ENCODE data around the gene PLXNA2.

DNA sequence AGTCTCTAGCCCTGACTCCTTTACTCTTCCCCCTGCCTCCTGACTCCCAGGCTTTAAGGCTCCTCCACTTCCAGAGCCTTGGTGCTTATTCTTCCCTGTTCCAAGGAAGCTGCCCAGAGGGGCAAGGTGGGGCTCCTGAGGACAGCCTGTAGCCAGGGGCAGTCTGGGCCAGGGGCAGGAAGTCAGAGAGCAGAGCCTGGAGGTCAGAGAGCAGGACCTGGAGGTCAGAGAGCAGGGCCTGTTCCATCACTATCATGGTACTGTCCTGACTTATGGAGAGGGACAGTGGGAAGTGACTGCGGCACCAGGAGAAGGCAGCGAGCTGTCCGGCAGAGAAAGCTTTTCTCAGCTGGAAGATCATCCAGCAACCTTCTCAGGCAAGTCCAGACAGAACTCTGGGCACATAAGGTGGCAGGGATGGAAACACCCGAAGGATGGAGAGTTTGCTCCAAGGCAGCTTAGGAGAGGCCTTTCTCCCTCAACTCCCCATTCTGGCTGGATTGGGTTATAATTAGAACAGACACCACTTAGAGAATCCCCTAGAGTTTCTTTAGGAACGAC is 25.0 kb downstream of the PLXNA2 start:
- TF ChIP-seq POLR2AphosphoS5 (IDR thresholded peaks at IDR 0.05; ENCODE audit: low read depth, low read length): no peak
- TF ChIP-seq TAF1 (IDR thresholded peaks at IDR 0.05; ENCODE audit: low read depth, low read length): no peak
- TF ChIP-seq SPI1 (IDR thresholded peaks at IDR 0.05; ENCODE audit: low read depth, low read length): no peak

All from GM12891 (cell line).